ENCODE data around the gene INPP5J.
"Not testable (repeated sequence)": the region's sequence is repeated elsewhere in the genome, so short reads cannot be mapped to it uniquely, and the experiment has no call there.

The INPP5J gene

GRCh38 chr22:31105282-31105929, 17.4 kb upstream of the INPP5J start:
- DNase-seq = no peak
- H3K27ac ChIP-seq = peak overlapping the region; percentile 99 to 100
- intact Hi-C loops (cut with DNase I; ENCODE audit: low total_unique reads) = loop anchor here (5.0 kb wide), 1 partner anchor 167 kb away; no protein-coding TSS in a partner anchor
- H3K4me1 ChIP-seq = peaks cover 6 to 66% (median 59%) of the 10 kb centered on the region in 4 donors
- no peaks in the 10 kb centered on the region for H3K27me3 ChIP-seq
- no peaks in the 10 kb centered on the region for H3K9me3 ChIP-seq
- peaks cover 25 to 47% (median 43%) of the 10 kb centered on the region in 3 donors for H3K36me3 ChIP-seq
- no peak for TF ChIP-seq CTCF (IDR thresholded peaks at IDR 0.05)
- H3K4me3 ChIP-seq = peak overlapping the region; percentile 94 to 97

GRCh38 chr22:31106001-31106571, 16.7 kb upstream of the INPP5J start:
- Histone ChIP-seq H3K36me3 (peaks cover 18 to 40% (median 36%) of the 10 kb centered on the region in 3 donors), H3K27me3 (no peaks in the 10 kb centered on the region), H3K4me3 (peak overlapping the region; percentile 94 to 97), H3K4me1 (peaks cover 6 to 59% (median 52%) of the 10 kb centered on the region in 4 donors), H3K9me3 (no peaks in the 10 kb centered on the region), H3K27ac (peak overlapping the region; percentile 99 to 100)
- peak; percentile 30 to 79 for DNase-seq
- TF ChIP-seq CTCF (IDR thresholded peaks at IDR 0.05) = peak in 1 of 2 experiments; percentile 34
- intact Hi-C loops (cut with DNase I; ENCODE audit: low total_unique reads) = loop anchor here (2.0 to 5.0 kb wide), 2 partner anchors 15 to 166 kb away; no protein-coding TSS in a partner anchor

GRCh38 chr22:31106731-31107177, 16.0 kb upstream of the INPP5J start:
- Histone ChIP-seq H3K36me3 (peaks cover 15 to 34% (median 33%) of the 10 kb centered on the region in 3 donors), H3K27ac (peak overlapping the region; percentile 99 to 100), H3K9me3 (no peaks in the 10 kb centered on the region), H3K4me3 (peak overlapping the region; percentile 94 to 97), H3K27me3 (no peaks in the 10 kb centered on the region), H3K4me1 (peaks cover 5 to 54% (median 47%) of the 10 kb centered on the region in 4 donors)
- no peak for TF ChIP-seq CTCF (IDR thresholded peaks at IDR 0.05)
- peak in 1 of 2 donors; percentile 58 for DNase-seq
- intact Hi-C loops (cut with DNase I; ENCODE audit: low total_unique reads) = loop anchor here (2.0 to 5.0 kb wide), 2 partner anchors 16 to 166 kb away; no protein-coding TSS in a partner anchor

- intact Hi-C loops (cut with DNase I; ENCODE audit: low total_unique reads) = loop anchor here (2.0 to 5.0 kb wide), 2 partner anchors 17 to 165 kb away; no protein-coding TSS in a partner anchor
- peak; percentile 95 to 98 for TF ChIP-seq CTCF (IDR thresholded peaks at IDR 0.05)
- Histone ChIP-seq H3K4me1 (peaks cover 0 to 48% (median 41%) of the 10 kb centered on the region in 4 donors), H3K27ac (peak within 1 kb of the TSS; percentile 99 to 100), H3K27me3 (no peaks in the 10 kb centered on the region), H3K9me3 (no peaks in the 10 kb centered on the region), H3K36me3 (peaks cover 15 to 33% (median 28%) of the 10 kb centered on the region in 3 donors), H3K4me3 (peak within 1 kb of the TSS; percentile 94 to 97)
- DNase-seq = peak; percentile 96 to 99
Observed at GRCh38 chr22:31107178-31107893, 15.4 kb upstream of the INPP5J start, which contains the start of gene SELENOM. Gene SELENOM (minus strand): TSS chr22:31107568. CDS start chr22:31107505, 63 bp downstream.

GRCh38 chr22:31107894-31108218, 14.9 kb upstream of the INPP5J start:
- Histone ChIP-seq H3K27ac (peak overlapping the region; percentile 81 to 100), H3K27me3 (no peaks in the 10 kb centered on the region), H3K9me3 (no peaks in the 10 kb centered on the region), H3K4me1 (peaks cover 0 to 43% (median 36%) of the 10 kb centered on the region in 4 donors), H3K36me3 (peaks cover 15 to 33% (median 26%) of the 10 kb centered on the region in 3 donors), H3K4me3 (peak overlapping the region; percentile 94 to 97)
- no peak for TF ChIP-seq CTCF (IDR thresholded peaks at IDR 0.05)
- no peak for DNase-seq
- intact Hi-C loops (cut with DNase I; ENCODE audit: low total_unique reads) = loop anchor here (2.0 to 5.0 kb wide), 2 partner anchors 17 to 164 kb away; no protein-coding TSS in a partner anchor

GRCh38 chr22:31112547-31113091, 10.1 kb upstream of the INPP5J start:
- H3K27me3 ChIP-seq, DNase-seq, H3K4me1 ChIP-seq, H3K9me3 ChIP-seq, H3K4me3 ChIP-seq, H3K27ac ChIP-seq, H3K36me3 ChIP-seq: not testable (repeated sequence)
- intact Hi-C loops (cut with DNase I; ENCODE audit: low total_unique reads) = loop anchor here (5.0 kb wide), 1 partner anchor 35 kb away; no protein-coding TSS in a partner anchor

Measured in tibial artery (tissue), 4 donors.